ENCODE results near the gene EPM2A.

The EPM2A gene

GRCh38 chr6:145647602-145648001 is 87.7 kb downstream of the EPM2A start:
- H3F3A ChIP-seq (ENCODE audit: control insufficient read depth, insufficient read depth): no peaks in the 10 kb centered on the region
- no peak for TF ChIP-seq CTCF (IDR thresholded peaks at IDR 0.05; ENCODE audit: low read depth, low read length, poor library complexity, severe bottlenecking)
- no peak for TF ChIP-seq EZH2phosphoT487 (IDR thresholded peaks at IDR 0.05; ENCODE audit: borderline replicate concordance, low read length)
- H3K4me1 ChIP-seq (ENCODE audit: control insufficient read depth, low read length): peaks cover 10% of the 10 kb centered on the region; the same call in 1 of the 2 replicates
- H3K27ac ChIP-seq (ENCODE audit: low read depth, low read length): no peak overlapping the region
- H3K9me3 ChIP-seq (ENCODE audit: control insufficient read depth, insufficient read depth, low read length): no peaks in the 10 kb centered on the region
- no peaks in the 10 kb centered on the region; the same call in 1 of the 2 replicates for H3K36me3 ChIP-seq (ENCODE audit: control insufficient read depth, low read length)
- no peaks in the 10 kb centered on the region for H3K79me2 ChIP-seq (ENCODE audit: control insufficient read depth, low read length)
- H3K27me3 ChIP-seq (ENCODE audit: control insufficient read depth, low read length): no peaks in the 10 kb centered on the region
- no peak overlapping the region for H3K4me3 ChIP-seq (ENCODE audit: low read length)
- H4K20me1 ChIP-seq (ENCODE audit: control insufficient read depth, insufficient read depth, low read depth, low read length): no peaks in the 10 kb centered on the region
- H3K4me2 ChIP-seq (ENCODE audit: low read length): no peak overlapping the region
- no peaks in the 10 kb centered on the region for H3K9me2 ChIP-seq (replicated peaks; ENCODE audit: control insufficient read depth, low read length)

DNA sequence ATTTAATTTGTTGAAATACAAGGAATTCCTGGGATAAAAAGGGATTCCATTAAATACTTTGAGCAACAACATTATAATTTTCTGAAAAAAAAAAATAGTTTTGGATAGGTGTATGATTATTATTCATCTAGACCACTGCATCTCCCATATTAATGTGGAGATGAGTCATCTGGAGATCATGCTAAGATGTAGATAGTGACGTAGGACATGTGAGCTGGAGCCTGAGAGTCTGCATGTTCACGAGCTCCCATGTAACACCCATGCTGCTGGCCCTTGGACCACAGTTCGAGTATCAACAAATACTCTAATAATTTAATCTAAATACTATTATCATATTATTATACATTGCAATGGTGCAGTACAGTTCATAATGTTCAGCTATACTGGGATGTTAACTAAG is 91.6 kb downstream of the EPM2A start:
- peaks cover 10% of the 10 kb centered on the region; the same call in 1 of the 2 replicates for H3K4me1 ChIP-seq (ENCODE audit: control insufficient read depth, low read length)
- no peak for TF ChIP-seq EZH2phosphoT487 (IDR thresholded peaks at IDR 0.05; ENCODE audit: borderline replicate concordance, low read length)
- no peak for TF ChIP-seq CTCF (IDR thresholded peaks at IDR 0.05; ENCODE audit: low read depth, low read length, poor library complexity, severe bottlenecking)

GRCh38 chr6:145633981-145634627 is 101.2 kb downstream of the EPM2A start:
- peaks cover 16% of the 10 kb centered on the region for H3K36me3 ChIP-seq (ENCODE audit: control insufficient read depth, low read length)
- H3K27me3 ChIP-seq (ENCODE audit: control insufficient read depth, low read length): no peaks in the 10 kb centered on the region
- no peaks in the 10 kb centered on the region for H3F3A ChIP-seq (ENCODE audit: control insufficient read depth, insufficient read depth)
- no peak overlapping the region for H3K4me2 ChIP-seq (ENCODE audit: low read length)
- H3K4me3 ChIP-seq (ENCODE audit: low read length): no peak overlapping the region
- H3K79me2 ChIP-seq (ENCODE audit: control insufficient read depth, low read length): no peaks in the 10 kb centered on the region
- no peaks in the 10 kb centered on the region for H3K9me2 ChIP-seq (replicated peaks; ENCODE audit: control insufficient read depth, low read length)
- no peak overlapping the region for H3K27ac ChIP-seq (ENCODE audit: low read depth, low read length)
- peaks cover 6% of the 10 kb centered on the region for H3K4me1 ChIP-seq (ENCODE audit: control insufficient read depth, low read length)
- no peak for TF ChIP-seq EZH2phosphoT487 (IDR thresholded peaks at IDR 0.05; ENCODE audit: borderline replicate concordance, low read length)
- peak; percentile 94 for TF ChIP-seq CTCF (IDR thresholded peaks at IDR 0.05; ENCODE audit: low read depth, low read length, poor library complexity, severe bottlenecking)
- no peaks in the 10 kb centered on the region for H3K9me3 ChIP-seq (ENCODE audit: control insufficient read depth, insufficient read depth, low read length)
- H4K20me1 ChIP-seq (ENCODE audit: control insufficient read depth, insufficient read depth, low read depth, low read length): 0 out of 2 replicates have a peak, but pooled peaks cover 2% of the 10 kb centered on the region

More for the DNA sequence above, 91.6 kb downstream of the EPM2A start:
- Histone ChIP-seq H3F3A (ENCODE audit: control insufficient read depth, insufficient read depth) (no peaks in the 10 kb centered on the region), H3K9me2 (replicated peaks; ENCODE audit: control insufficient read depth, low read length) (no peaks in the 10 kb centered on the region), H3K36me3 (ENCODE audit: control insufficient read depth, low read length) (no peaks in the 10 kb centered on the region), H3K27ac (ENCODE audit: low read depth, low read length) (no peak overlapping the region), H3K4me3 (ENCODE audit: low read length) (no peak overlapping the region), H4K20me1 (ENCODE audit: control insufficient read depth, insufficient read depth, low read depth, low read length) (no peaks in the 10 kb centered on the region), H3K4me2 (ENCODE audit: low read length) (no peak overlapping the region), H3K79me2 (ENCODE audit: control insufficient read depth, low read length) (no peaks in the 10 kb centered on the region), H3K27me3 (ENCODE audit: control insufficient read depth, low read length) (no peaks in the 10 kb centered on the region), H3K9me3 (ENCODE audit: control insufficient read depth, insufficient read depth, low read length) (no peaks in the 10 kb centered on the region)

Data from DOHH2 (cell line).